SW 1271 (cell line): Measurements from ENCODE around the gene COX15.
"Not testable (repeated sequence)": the region's sequence is repeated elsewhere in the genome, so short reads cannot be mapped to it uniquely, and the experiment has no call there.

Experiments used
- DNase-seq, 2 experiments: peaks; one replicate each; lab custom pipeline; 2025; lab: John Stamatoyannopoulos, UW

COX15 gene

DNA sequence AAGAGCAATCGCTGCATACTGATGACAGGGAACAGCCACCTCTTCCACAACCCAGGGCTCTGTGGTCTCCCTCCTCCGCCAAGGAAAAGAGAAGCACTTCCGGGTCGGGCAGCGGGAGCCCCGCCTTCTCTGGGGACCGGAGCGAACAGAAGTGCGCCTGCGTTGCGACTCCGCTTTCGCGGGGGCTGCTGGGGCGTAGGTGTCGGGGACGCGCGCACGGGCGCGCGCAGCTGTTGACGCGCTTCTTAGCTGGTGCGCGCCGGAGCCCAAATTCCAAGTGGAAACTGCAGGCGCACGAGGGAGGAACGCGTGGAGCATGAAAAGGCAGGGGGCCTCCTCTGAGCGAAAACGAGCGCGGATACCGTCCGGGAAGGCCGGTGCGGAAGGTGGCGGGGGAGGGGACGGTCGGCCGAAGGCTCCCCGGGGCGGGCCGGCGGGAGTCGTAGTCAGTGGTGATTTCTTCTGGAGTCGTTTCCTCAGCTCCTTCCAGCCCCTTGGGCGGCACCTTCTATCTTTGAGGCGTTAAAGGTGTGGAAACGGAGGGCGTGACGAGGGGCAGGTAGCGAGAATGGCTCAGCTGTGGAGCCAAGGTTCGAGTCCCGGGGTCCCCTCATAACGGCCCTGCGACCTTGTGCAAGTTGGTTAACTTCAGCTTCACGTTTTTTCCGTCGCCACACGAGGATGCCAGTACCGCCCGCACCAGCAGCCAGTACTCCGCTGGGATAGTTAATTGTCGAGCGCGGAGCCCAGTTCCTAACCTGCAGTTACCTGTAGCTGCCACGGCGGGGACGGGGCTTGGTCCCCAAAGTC, at the start of gene COX15, which contains the start of gene CUTC:
Gene COX15 (minus strand): TSS at position 95 of the 810 bp plus-strand sequence. CDS start 78 bp downstream, at position 17.
Gene CUTC (plus strand): TSS at position 202 of the 810 bp plus-strand sequence. CDS start 115 bp downstream, at position 317.
- DNase-seq, result peak; percentile 75 to 83

DNA sequence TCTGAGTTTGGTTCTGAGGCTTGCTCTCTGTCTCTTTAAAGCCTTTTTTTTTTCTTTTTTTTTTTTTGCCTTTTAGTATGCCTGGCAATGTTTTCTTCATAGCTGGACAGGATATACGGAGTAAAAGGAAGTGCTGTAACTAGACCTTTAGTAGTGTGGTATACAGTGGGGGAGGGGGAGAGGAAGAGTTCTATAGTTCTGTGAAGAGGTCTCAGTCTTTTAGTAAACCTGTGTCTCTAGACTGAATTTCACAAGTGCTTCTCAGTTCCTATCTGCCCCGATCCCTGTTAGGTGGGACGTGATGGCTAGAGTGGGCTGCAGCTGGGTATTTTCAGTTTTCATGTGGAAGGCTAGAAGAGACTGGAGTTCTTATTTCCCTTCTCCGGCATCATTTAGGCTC, 47.4 kb upstream of the COX15 start:
- DNase-seq, result peak; percentile 8 to 69

DNA sequence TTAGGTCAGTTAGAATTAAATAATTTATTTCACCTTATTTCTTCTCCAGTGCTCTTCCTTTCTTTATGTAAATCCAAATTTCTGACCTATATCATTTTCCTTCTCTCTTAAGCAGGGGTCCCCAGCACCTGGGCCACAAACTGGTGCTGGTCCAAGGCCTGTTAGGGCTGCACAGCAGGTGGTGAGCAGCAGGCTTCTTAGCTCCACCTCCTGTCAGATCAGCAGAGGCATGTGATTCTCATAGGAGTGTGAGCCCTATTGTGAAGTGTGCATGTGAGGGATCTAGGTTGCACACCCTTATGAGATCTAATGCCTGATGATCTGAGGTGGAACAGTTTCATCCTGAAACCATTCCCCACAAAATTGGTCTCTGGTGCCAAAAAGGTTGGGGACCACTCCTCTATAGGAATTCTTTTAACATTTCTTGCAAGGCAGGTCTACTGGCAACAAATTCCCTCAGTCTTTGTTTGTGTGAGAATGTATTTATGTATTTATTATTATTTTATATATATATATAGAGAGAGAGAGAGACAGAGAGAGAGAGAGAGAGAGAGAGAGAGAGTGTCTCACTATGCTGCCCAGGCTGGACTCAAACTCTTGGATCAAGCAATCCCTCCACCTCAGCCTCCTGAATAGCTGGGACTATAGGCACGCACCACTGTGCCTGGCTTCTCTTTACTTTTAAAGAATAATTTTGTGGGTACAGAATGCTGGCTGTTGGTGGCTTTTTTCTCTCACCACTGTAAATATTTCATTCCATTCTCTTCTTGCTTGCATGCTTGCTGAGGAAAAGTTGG, 46.2 kb upstream of the COX15 start:
- no peak for DNase-seq

DNA sequence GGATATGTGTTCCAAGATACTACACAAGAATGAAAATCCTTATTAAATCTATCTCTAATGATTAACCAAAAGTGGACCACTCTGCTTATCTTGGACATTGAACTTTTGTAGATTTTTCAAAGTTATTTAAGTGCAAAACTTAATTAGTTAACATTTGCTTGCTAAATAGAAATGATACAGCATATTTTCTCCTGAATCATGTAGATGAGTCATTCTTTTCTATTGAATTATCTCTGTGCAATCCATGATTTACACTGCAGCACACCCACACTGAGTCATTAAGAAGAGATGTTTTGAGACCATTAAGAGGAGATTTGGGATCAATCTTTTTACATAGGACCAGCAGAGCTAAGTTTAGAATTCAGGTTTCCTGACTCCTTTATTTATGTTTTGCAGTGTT, 43.9 kb upstream of the COX15 start:
- DNase-seq, result peak; percentile 19 to 67

DNA sequence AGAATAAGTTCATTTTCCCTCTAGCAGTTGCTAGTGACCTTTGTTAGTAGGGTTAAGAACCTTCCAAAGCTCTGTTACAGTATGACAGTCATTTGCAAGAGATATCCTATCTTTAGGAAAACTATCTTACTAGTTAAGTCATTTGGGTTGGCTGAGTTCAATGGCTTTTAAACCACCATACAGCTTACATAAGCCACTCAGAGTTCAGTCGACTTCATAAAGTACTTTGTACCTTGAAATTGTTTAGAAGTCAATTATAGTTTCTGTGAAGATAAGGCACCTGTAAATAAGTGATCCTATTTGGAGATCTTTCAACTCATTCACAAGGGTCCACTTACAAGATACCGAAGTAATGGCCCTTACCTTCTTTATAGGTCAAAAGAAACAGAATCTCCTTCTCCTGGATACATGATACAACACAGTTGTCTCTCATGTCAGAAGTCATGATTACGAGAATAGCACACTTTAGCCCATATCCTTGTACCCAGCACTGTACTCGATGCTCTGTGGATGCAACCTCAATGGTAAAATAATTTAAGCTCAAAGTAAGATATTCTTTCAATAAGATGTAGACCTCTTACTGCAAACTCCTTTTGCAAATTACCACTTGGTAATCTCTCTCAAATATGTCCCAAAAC, 38.6 kb upstream of the COX15 start:
- DNase-seq, result no peak

DNA sequence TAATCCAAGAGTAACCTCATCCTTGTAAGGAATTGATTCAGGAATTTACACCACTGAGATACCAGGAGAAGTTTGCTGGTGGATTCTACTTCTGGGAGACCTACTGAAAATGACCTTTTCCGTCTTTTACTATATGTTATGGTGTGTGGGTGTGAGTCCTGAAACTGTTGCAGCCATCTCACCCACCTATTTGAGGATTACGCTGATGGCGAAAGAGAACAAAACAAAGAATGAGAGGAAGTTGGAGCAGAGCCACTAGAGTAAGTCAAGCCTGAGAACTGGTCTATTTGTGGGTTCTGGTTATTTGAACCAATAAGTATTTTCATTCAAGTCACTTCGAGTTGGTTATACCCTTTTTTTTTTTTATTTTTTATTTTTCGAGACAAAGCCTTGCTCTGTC, 37.8 kb upstream of the COX15 start:
- no peak for DNase-seq

DNA sequence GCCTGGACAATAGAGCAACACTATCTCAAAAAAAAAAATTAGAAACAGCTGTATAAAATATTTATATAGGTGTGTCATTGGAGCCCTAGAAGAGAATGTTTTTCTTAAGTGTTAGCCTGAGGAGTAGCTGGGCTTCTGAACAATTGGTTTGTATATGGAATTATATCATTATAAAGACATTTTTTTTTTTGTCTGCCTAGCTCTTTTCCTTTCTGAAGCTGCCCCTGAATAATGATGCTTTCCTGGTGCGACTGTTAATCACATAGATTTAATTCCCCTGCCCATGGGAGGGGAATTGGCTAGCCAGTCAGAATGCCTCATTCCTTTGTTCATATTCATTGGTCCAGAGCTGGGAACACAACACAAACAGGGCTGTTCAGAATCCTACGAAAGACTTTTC, 36.6 kb upstream of the COX15 start:
- no peak for DNase-seq

DNA sequence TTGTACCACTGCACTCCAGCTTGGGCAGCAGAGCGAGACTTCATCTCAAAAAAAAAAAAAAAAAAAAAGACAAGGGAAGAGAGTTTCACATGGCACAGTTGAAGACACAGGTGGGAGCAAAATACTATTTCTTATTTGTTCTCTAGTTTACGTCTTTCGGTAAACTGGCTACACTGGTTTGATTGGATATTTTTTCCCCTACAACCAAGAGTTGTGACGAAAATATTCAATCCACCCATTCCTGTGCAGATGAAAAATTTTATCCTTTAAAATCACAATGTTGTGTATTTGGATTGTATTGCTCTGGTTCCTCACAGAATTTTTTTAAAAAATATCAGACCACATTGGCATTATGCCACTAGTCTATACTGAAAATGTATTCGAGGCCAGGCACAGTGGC, 36.0 kb upstream of the COX15 start:
- no peak for DNase-seq

DNA sequence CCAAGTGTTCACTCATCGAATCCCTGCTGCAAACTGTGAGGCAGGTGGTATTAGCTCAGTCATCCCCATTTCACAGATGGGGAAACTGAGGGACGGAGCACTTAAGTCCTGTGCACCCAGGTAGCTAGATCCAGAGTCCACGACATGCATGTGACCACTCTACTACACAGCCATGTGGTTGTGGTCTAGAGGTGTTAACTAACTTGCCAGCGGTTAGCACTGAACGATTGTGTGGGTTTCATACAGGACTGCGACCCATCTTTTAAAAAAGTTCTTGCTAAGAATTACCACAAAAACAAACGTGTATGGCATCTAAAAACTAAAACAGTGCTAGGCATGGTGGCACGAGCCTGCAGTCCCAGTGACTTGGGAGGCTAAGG, 34.4 kb upstream of the COX15 start:
- DNase-seq, result no peak

DNA sequence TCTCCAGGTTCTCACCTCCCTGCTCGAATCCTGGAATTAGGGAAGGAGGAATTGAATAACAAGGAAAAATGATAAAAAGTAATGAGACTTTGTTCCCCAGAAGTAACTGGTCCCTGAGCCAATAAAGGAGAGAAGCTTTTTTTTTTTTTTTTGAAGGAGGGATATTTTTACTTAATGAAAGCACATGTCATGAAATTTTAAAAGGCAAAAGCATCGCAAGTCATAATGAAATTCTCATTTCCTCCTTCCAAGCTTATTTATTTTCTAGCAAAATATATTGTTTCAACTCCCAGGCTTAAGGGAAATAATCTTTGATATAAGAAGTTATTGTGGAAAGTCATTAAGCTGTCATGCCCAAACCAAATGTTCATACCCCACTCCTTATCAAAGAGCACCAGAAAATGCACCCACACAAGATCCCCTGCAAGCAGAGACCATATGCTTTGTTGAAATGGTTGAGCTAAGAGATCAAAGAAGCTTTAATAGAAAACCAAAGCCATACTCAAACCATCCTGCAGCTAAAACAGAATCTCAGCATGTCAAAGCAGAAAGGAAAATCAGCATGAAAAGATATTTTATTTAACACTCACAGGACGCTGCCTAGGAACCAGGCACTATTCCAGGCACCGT, 33.9 kb upstream of the COX15 start:
- no peak for DNase-seq

DNA sequence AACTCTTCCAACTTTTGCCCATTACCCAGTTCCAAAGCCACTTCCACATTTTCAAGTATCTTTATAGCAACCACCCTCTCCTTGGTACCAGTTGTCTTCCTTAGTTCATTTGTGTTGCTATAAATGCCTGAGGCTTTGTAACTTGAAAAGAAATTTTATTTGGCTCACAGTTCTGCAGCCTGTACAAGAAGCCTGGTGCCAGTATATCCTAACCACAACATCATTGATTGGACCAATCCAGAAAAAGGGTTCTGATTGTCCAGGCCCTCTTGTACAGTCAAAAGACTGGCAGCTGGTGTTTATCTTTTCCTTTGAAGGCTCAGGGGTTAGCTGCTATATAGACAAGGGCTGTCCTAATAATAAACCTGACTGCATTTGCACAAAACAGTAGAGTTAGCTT, 29.4 kb upstream of the COX15 start:
- DNase-seq, result no peak

DNA sequence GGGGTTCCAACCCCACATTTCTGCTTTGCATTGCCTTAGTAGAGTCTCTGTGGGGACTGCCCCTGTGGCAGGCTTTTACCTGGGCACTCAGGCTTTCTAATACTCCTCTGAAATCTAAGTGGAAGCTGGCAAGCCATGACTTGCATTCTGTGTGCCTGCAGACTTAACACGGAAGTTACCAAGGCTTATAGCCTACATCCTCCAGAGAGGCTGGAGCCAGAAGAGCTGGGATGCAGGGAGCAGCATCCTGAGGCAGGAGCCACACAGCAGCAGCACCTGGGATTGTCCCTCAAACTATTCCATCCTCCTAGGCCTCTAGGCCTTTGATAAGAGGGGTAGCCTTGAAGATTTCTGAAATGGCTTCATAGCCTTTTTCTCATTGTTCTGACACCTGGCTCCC, 28.4 kb upstream of the COX15 start:
- no peak for DNase-seq

DNA sequence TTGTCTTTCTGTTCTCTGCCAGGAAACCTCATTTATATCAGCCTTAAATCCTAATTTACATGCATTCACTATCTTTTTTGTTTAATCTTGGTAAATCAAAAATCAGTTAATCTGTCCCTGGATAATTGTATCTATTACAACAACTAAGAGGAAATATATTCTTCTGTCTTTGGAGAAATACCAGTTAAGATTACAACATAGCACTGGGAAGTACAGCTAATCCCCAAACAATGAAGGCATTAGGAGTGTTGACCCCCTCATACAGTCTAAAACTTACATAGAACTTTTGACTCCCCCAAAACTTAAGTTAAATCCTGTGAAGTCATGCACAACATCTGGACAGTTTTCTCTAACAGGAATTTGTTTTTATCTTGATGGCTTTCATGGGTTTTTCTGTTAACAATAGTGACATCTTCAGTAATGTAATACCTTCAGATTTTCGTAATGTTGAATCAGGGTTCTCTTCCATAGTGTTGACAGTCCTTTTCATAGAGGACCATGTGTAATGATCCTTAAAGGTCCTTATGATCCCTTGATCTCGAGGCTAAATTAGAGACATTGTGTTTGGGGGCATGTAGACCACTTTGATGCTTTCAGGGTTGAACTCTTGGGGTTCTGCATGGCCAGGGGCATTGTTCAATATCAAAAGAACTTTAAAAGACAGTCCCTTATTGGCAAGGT, 26.4 kb upstream of the COX15 start:
- no peak for DNase-seq

DNA sequence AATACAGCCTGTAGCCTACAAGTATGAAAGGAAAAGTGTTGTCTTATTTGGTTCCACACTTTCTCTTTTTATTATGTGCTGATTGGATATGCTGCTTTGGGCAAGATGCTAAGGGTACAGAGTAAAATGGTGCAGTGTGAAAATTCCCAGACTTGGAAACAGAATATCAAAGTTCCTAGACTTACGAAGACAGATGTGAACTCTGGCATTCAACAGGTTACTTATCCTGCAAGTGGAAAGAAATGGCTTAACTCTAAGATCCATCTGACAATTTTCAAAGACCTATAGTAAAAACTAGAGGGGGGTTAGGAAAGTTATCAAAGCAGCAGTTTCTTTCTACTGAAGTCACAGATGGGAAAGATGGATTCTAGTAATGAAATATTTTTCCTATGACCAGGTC, 24.2 kb upstream of the COX15 start:
- no peak for DNase-seq

DNA sequence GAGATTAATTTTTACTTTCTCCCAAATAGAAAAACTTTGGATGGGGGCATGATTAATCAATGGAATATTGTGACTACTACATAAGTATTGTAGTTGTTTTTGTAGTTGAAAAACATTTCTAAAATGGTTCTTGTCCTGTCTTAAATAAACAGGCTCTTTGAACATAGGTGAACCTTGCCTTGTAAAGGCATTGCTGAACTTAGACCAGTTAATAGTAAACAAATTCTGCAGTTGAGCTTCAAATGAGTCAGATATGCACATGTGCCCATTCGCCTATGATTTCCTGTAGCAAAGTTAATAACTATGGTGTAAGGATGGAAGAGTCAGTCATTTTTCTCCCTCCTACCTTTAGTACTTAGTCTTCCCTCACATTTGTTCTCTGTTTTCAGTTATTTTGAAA, 22.7 kb upstream of the COX15 start:
- no peak for DNase-seq

DNA sequence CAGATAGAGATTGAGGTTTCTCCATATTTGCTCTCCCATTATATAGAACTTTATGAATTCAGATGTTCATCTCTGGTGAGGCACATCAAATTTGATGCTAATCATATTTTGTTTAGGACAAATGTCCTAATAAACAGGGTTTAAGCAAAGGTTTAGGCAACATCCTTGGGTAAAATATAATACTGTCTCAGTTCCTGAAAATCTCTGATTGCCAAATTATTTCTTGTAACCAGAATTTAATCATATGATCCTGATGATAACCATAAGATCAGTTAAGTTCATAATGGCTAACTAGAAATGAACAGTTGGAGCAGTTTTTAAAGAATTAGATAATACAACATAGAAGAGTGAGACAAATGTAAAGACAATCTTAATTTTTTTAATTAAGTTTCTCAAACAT, 18.7 kb upstream of the COX15 start:
- DNase-seq, result no peak

DNA sequence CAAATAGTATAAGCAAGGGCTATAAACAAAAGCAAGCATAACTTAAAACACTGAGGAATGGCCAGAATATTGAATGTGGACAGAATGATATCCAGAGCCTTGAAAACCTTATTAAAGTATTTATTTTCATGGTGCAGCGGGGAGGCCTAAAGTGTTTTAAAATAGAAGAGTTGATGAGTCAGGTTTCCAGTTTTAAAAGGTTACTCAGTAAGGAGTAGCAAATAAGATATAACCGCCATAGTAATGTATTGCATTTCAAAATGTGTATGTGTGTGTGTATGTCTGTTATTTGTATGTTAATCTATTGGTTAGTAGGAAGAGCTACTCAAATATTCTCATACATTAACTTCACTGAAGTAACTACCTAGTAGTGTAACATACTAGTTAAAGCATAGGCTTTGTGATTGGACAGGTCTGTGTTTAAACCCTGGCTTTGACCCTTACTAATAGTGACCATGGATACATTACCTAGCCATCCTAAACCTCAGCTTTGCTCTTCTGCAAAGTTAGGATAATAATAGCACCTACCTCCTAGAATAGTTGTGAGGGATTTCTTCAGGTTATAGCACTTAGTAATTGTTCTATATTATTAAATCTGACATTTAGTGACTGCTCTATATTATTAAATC, 17.0 kb upstream of the COX15 start:
- no peak for DNase-seq

DNA sequence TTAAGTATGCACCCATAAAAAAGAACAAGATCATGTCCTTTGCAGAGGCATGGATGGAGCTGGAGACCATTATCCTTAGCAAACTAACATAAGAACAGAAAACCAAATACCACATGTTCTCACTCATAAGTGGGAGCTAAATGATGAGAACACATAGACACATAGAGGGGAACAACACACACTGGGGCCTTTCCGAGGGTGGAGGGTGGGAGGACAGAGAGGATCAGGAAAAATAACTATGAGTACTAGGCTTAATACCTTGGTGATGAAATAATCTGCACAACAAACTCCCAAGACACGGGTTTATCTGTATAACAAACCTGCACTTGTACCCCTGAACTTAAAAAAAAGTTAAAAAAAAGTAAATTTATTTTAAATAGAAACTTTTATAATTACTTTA, 14.2 kb upstream of the COX15 start:
- not testable (repeated sequence) for DNase-seq

DNA sequence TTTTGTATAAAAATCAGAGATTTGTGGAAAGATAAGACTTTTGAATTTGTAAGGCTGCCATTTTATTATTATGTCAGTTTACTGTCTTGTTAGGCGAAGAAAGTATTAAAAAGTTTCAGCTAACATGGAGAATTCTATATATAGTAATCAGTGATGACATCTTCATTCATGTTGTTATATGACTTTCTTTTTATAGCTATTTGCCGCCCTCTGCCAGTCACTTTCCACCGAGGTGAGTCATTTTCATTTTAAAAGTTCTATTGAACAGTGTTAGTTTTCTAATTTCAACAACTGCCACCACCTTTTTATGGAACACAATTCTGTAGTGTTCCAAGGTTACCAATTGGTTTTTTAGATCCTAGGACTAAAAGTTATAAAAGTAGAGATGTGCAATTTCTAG, 11.9 kb upstream of the COX15 start:
- DNase-seq, result no peak

DNA sequence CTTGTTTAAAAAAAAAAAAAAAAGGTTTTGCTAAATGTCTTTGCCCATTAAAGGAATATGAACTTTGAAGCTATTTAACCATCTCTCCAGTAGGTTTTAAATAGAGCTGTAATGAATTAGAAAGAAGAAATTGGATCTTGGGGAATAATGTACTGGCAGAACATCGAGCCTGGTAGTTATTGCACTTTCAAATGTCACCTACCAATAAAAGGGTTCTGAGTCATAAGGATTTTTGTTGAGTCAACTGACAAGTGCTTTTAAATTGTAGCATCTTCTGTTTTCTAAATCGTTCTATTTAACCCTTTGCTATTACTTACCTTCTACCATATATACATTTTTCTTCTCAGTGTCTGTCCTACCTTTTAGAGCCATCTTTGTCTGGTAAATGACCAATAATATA, 10.8 kb upstream of the COX15 start:
- no peak for DNase-seq

DNA sequence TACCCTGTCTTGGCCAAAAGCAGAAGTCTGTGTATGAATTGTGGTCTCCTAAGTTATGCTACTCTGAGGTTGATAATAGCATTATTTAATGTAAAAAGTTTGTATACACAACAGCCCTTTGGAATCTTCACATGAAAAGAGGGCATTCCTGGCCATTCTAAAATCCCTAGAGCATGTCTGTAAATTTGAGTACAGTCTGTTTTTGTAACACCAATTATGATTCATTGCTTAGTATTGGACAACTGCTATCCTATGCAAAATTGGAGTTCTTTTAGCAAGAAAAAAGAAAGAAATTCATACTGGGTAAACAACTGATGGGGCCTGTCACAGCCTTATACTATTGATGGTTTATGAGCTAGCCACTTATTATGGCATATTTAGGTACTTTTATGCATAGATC, 10.3 kb upstream of the COX15 start:
- no peak for DNase-seq
